Large intestine (tissue), 3 donors: ENCODE measurements around the gene PKP4. TPM values are rescaled to one million over a fixed set of nuclear protein-coding genes. Genes with fewer than 3 reads are reported as not detected.

Experiments
- DNase-seq, 2 donors: peaks; one replicate each; pipeline versions ENCODE4 v3.0.0 to v3.0.0-alpha.2; 2013
- H3K27ac ChIP-seq: one replicate; pipeline ENCODE4 v1.5.1; 2013; ENCODE audit warnings: low read length
- H3K27me3 ChIP-seq: 2 replicates; pipeline ENCODE4 v1.6.1; 2013; ENCODE audit warnings: low read length; ENCODE audit not compliant: control insufficient read depth, insufficient read depth
- H3K36me3 ChIP-seq: 2 replicates; pipeline ENCODE4 v1.6.1; 2013; ENCODE audit warnings: low read length; ENCODE audit not compliant: control insufficient read depth, insufficient read depth
- H3K4me1 ChIP-seq: one replicate; pipeline ENCODE4 v1.6.1; 2013; ENCODE audit warnings: low read length; ENCODE audit not compliant: control insufficient read depth, insufficient read depth
- H3K4me3 ChIP-seq: one replicate; pipeline ENCODE4 v1.5.1; 2013; ENCODE audit warnings: low read length
- H3K9me3 ChIP-seq: one replicate; pipeline ENCODE4 v1.6.1; 2013; ENCODE audit warnings: mild to moderate bottlenecking, low read depth, low read length, moderate library complexity; ENCODE audit not compliant: control insufficient read depth
- WGBS: methylation state at CpG from one replicate; pipeline ENCODE4 v1.1.5; 2013; ENCODE audit warnings: low lambda C conversion rate; ENCODE audit not compliant: insufficient coverage; 5-methylcytosine and 5-hydroxymethylcytosine counted together
- polyA plus RNA-seq: library from polyadenylated mRNA; unstranded; fragments of 120-200 nt; gene quantifications from one replicate; pipeline ENCODE4 v1.2.1, GENCODE V29; 2013

PKP4 gene
- polyA plus RNA-seq, 1 donor, result 56.1 TPM

DNA sequence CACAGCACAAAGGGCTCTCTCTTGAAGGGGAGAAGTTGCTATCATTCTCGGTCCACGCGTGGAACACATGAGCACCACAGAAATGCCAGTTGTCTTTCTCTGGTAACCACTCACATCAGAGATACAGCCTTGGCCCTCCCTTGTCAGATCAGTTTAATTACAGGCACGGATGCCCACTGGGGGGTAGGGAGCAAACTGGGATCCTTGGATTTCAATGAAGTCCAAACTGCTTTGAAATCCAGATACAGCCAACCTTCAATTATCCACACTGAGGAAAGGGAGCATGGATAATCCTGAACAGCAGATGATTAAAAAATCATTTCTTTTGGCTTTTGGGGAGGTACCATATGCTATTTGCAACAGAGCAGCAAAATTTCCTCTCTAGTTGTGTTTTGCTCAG is 274.6 kb downstream of the PKP4 start:
- peaks cover 3% of the 10 kb centered on the region for H3K4me1 ChIP-seq
- no peak overlapping the region for H3K4me3 ChIP-seq
- no peaks in the 10 kb centered on the region for H3K9me3 ChIP-seq
- WGBS, result no CpG with 5 or more reads among the region's 4 CpGs
- H3K36me3 ChIP-seq, result no peaks in the 10 kb centered on the region
- no peak for DNase-seq
- H3K27ac ChIP-seq, result no peak overlapping the region
- no peaks in the 10 kb centered on the region for H3K27me3 ChIP-seq

Other genes with a start within 250 kb of the PKP4 start
- gene CCDC148, start 199 bp upstream of the PKP4 start, polyA plus RNA-seq, result 0.61 TPM